Neural cell (in vitro differentiated cells): ENCODE results near the gene DENND4C. TPM values are rescaled to one million over a fixed set of nuclear protein-coding genes. Genes with fewer than 3 reads are reported as not detected.

Source experiments
- H2AFZ ChIP-seq: fragments of 200-600, 300-800 bp; sonication (generic), shearing (Covaris generic); 2 replicates; pipeline ENCODE4 v1.6.0; 2014; ENCODE audit warnings: low read depth, mild to moderate bottlenecking, antibody characterized with exemption, low read length, moderate library complexity
- H3F3A ChIP-seq: fragments of 200-600 bp; shearing (Covaris generic); 2 replicates; pipeline ENCODE4 v1.6.1; 2016; ENCODE audit warnings: mild to moderate bottlenecking, moderate library complexity, mixed read lengths, antibody characterized with exemption, low read length; ENCODE audit not compliant: insufficient read depth, poor library complexity, severe bottlenecking
- H3K27ac ChIP-seq: fragments of 200-600, 300-800 bp; sonication (generic), shearing (Covaris generic); 2 replicates; pipeline ENCODE4 v1.5.1; 2014; ENCODE audit warnings: mild to moderate bottlenecking, low read length, moderate library complexity
- H3K27me3 ChIP-seq: fragments of 300-800, 200-600 bp; sonication (generic), shearing (Covaris generic); 2 replicates; pipeline ENCODE4 v1.6.0; 2014; ENCODE audit warnings: mild to moderate bottlenecking, low read depth, low read length, moderate library complexity; ENCODE audit not compliant: insufficient read depth
- H3K36me3 ChIP-seq: fragments of 300-800, 200-600 bp; sonication (generic), shearing (Covaris generic); 2 replicates; pipeline ENCODE4 v1.5.1; 2014; ENCODE audit warnings: mild to moderate bottlenecking, antibody characterized with exemption, low read length, moderate library complexity; ENCODE audit not compliant: insufficient read depth
- H3K4me2 ChIP-seq: fragments of 300-800, 200-600 bp; sonication (generic), shearing (Covaris generic); 2 replicates; pipeline ENCODE4 v1.6.0; 2014; ENCODE audit warnings: mild to moderate bottlenecking, low read length
- H3K4me3 ChIP-seq: fragments of 300-800, 200-600 bp; sonication (generic), shearing (Covaris generic); 2 replicates; pipeline ENCODE4 v1.5.1; 2014; ENCODE audit warnings: mild to moderate bottlenecking, low read length, moderate library complexity
- H3K79me2 ChIP-seq: fragments of 200-600 bp; shearing (Covaris generic); replicated peaks from 2 replicates; pipeline ENCODE4 v1.6.0; 2014; ENCODE audit warnings: mild to moderate bottlenecking, low read length, moderate library complexity; ENCODE audit not compliant: insufficient read depth
- H3K9ac ChIP-seq: fragments of 300-800, 200-600 bp; sonication (generic), shearing (Covaris generic); 2 replicates; pipeline ENCODE4 v1.6.1; 2016; ENCODE audit warnings: mild to moderate bottlenecking, low read length, mixed read lengths
- H3K9me2 ChIP-seq: fragments of 200-600 bp; shearing (Covaris generic); 2 replicates; pipeline ENCODE4 v1.6.1; 2016; ENCODE audit warnings: mild to moderate bottlenecking, low read length, mixed read lengths; ENCODE audit not compliant: insufficient read depth
- H3K9me3 ChIP-seq: fragments of 200-600, 300-800 bp; sonication (generic), shearing (Covaris generic); 2 replicates; pipeline ENCODE4 v1.6.1; 2016; ENCODE audit warnings: mild to moderate bottlenecking, mixed run types, low read length, moderate library complexity, mixed read lengths
- H4K20me1 ChIP-seq: fragments of 200-600 bp; shearing (Covaris generic); 2 replicates; pipeline ENCODE4 v1.6.1; 2016; ENCODE audit warnings: mild to moderate bottlenecking, mixed run types; ENCODE audit not compliant: insufficient read depth
- EP300 ChIP-seq: fragments of 450-650 bp; conservative IDR thresholded peaks from 2 replicates; pipeline ENCODE4 v1.6.1; 2014; ENCODE audit warnings: antibody characterized with exemption, mild to moderate bottlenecking, moderate library complexity; ENCODE audit not compliant: poor library complexity, severe bottlenecking
- EZH2 ChIP-seq: fragments of 200-600, 300-800 bp; shearing (Covaris generic), sonication (generic); IDR thresholded peaks from 2 replicates; pipeline ENCODE4 v1.6.1; 2014; ENCODE audit warnings: antibody characterized with exemption, low read length, borderline replicate concordance, mild to moderate bottlenecking; ENCODE audit not compliant: insufficient read depth, poor library complexity, severe bottlenecking
- MXI1 ChIP-seq: fragments of 450-650 bp; conservative IDR thresholded peaks from 2 replicates; pipeline ENCODE4 v1.6.1; 2014; ENCODE audit warnings: antibody characterized with exemption, mild to moderate bottlenecking; ENCODE audit not compliant: poor library complexity, severe bottlenecking
- POLR2AphosphoS5 ChIP-seq: IDR thresholded peaks from 2 replicates; pipeline ENCODE4 v1.6.1; 2012
- RAD21 ChIP-seq: fragments of 450-650 bp; conservative IDR thresholded peaks from 2 replicates; pipeline ENCODE4 v1.6.1; 2014; ENCODE audit warnings: antibody characterized with exemption, mild to moderate bottlenecking, moderate library complexity
- SMC3 ChIP-seq: fragments of 450-650 bp; conservative IDR thresholded peaks from 2 replicates; pipeline ENCODE4 v1.6.1; 2014; ENCODE audit warnings: antibody characterized with exemption, mild to moderate bottlenecking, moderate library complexity; ENCODE audit not compliant: poor library complexity
- TAF1 ChIP-seq: IDR thresholded peaks from 2 replicates; pipeline ENCODE4 v1.6.1; 2012; ENCODE audit warnings: low read depth
- polyA plus RNA-seq: library from polyadenylated mRNA; depleted of rRNA; stranded (reverse); fragments of >200 nt; gene quantifications from 2 replicates; pipeline ENCODE4 v1.2.3, GENCODE V29; 2014
- TF ChIP-seq, protein P1 (sequence below): fragments of 450-650 bp; IDR thresholded peaks from 2 replicates; pipeline ENCODE4 v1.5.1; 2014; ENCODE audit warnings: antibody characterized with exemption, mild to moderate bottlenecking, moderate library complexity; ENCODE audit not compliant: poor library complexity, severe bottlenecking
- TF ChIP-seq, protein P2 (sequence below): IDR thresholded peaks from 2 replicates; pipeline ENCODE4 v1.6.1; 2012; ENCODE audit warnings: borderline replicate concordance

Gene DENND4C
- polyA plus RNA-seq, 1 donor from 2014 or later: 51.8 TPM

DNA sequence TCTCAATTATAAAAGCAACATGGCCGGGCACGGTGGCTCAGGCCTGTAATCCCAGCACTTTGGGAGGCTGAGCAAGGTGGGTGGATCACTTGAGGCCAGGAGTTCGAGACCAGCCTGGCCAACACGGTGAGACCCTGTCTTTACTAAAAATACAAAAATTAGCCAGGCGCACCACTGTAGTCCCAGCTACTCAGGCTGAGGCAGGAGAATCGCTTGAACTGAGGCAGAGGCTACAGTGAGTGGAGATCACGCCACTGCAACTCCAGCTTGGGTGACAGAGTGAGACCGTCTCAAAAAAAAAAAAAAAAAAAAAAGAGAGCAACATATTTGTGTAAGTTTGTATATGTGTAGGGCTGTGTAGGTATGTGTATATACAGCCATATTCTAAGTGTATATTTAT is 142.1 kb downstream of the DENND4C start:
- H3K4me2 ChIP-seq: no peak overlapping the region
- no peak overlapping the region for H2AFZ ChIP-seq
- H3K9me3 ChIP-seq: no peaks in the 10 kb centered on the region
- H3K79me2 ChIP-seq: no peaks in the 10 kb centered on the region
- H3K9me2 ChIP-seq: no peaks in the 10 kb centered on the region
- H3K27me3 ChIP-seq: no peaks in the 10 kb centered on the region
- peaks cover 5% of the 10 kb centered on the region for H3K36me3 ChIP-seq
- no peaks in the 10 kb centered on the region for H3F3A ChIP-seq
- no peak overlapping the region for H3K9ac ChIP-seq
- TF ChIP-seq RAD21: no peak
- TF ChIP-seq, protein P1, sequence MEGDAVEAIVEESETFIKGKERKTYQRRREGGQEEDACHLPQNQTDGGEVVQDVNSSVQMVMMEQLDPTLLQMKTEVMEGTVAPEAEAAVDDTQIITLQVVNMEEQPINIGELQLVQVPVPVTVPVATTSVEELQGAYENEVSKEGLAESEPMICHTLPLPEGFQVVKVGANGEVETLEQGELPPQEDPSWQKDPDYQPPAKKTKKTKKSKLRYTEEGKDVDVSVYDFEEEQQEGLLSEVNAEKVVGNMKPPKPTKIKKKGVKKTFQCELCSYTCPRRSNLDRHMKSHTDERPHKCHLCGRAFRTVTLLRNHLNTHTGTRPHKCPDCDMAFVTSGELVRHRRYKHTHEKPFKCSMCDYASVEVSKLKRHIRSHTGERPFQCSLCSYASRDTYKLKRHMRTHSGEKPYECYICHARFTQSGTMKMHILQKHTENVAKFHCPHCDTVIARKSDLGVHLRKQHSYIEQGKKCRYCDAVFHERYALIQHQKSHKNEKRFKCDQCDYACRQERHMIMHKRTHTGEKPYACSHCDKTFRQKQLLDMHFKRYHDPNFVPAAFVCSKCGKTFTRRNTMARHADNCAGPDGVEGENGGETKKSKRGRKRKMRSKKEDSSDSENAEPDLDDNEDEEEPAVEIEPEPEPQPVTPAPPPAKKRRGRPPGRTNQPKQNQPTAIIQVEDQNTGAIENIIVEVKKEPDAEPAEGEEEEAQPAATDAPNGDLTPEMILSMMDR: no peak
- TF ChIP-seq, protein P2, sequence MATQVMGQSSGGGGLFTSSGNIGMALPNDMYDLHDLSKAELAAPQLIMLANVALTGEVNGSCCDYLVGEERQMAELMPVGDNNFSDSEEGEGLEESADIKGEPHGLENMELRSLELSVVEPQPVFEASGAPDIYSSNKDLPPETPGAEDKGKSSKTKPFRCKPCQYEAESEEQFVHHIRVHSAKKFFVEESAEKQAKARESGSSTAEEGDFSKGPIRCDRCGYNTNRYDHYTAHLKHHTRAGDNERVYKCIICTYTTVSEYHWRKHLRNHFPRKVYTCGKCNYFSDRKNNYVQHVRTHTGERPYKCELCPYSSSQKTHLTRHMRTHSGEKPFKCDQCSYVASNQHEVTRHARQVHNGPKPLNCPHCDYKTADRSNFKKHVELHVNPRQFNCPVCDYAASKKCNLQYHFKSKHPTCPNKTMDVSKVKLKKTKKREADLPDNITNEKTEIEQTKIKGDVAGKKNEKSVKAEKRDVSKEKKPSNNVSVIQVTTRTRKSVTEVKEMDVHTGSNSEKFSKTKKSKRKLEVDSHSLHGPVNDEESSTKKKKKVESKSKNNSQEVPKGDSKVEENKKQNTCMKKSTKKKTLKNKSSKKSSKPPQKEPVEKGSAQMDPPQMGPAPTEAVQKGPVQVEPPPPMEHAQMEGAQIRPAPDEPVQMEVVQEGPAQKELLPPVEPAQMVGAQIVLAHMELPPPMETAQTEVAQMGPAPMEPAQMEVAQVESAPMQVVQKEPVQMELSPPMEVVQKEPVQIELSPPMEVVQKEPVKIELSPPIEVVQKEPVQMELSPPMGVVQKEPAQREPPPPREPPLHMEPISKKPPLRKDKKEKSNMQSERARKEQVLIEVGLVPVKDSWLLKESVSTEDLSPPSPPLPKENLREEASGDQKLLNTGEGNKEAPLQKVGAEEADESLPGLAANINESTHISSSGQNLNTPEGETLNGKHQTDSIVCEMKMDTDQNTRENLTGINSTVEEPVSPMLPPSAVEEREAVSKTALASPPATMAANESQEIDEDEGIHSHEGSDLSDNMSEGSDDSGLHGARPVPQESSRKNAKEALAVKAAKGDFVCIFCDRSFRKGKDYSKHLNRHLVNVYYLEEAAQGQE: no peak
- no peak for TF ChIP-seq MXI1
- no peak for TF ChIP-seq SMC3
- no peak for TF ChIP-seq EZH2
- TF ChIP-seq POLR2AphosphoS5: no peak
- no peak for TF ChIP-seq EP300
- no peak for TF ChIP-seq TAF1
- no peak overlapping the region for H3K27ac ChIP-seq
- no peaks in the 10 kb centered on the region for H4K20me1 ChIP-seq
- H3K4me3 ChIP-seq: no peak overlapping the region

DNA sequence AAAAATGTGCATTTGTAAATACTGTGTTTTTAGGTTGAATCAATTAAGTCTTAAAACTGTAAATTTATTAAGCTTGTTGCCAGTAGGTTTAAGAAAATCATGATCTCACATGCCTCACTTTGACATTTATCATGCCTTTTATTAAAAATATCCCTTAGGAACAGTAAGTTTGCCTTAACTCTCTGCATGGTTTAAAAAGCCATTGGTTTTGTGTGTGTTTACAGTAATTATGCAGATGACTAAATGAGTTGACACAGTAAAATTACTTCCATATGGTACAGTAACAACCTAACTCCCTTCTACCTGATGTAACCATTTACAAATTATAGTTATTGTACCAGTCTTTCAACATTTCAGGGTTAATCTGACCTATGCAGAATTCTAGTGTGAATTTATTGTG is 143.0 kb downstream of the DENND4C start:
- no peaks in the 10 kb centered on the region for H3K27me3 ChIP-seq
- no peaks in the 10 kb centered on the region for H4K20me1 ChIP-seq
- H2AFZ ChIP-seq: no peak overlapping the region
- H3K4me2 ChIP-seq: no peak overlapping the region
- no peak overlapping the region for H3K4me3 ChIP-seq
- no peak for TF ChIP-seq POLR2AphosphoS5
- TF ChIP-seq EP300: no peak
- no peak for TF ChIP-seq TAF1
- no peak for TF ChIP-seq EZH2
- TF ChIP-seq, protein P1: no peak
- TF ChIP-seq SMC3: no peak
- TF ChIP-seq, protein P2: no peak
- no peak for TF ChIP-seq MXI1
- no peak for TF ChIP-seq RAD21
- no peaks in the 10 kb centered on the region for H3K9me3 ChIP-seq
- H3K9me2 ChIP-seq: no peaks in the 10 kb centered on the region
- H3K79me2 ChIP-seq: peaks cover 4% of the 10 kb centered on the region
- no peak overlapping the region for H3K27ac ChIP-seq
- H3F3A ChIP-seq: no peaks in the 10 kb centered on the region
- H3K9ac ChIP-seq: no peak overlapping the region
- peaks cover 5% of the 10 kb centered on the region for H3K36me3 ChIP-seq
